Measurements from ENCODE around the gene PAK5.
"Not testable (repeated sequence)": the region's sequence is repeated elsewhere in the genome, so short reads cannot be mapped to it uniquely, and the experiment has no call there.

The PAK5 gene

GRCh38 chr20:9677100-9677623, 161.7 kb downstream of the PAK5 start:
- no peak for DNase-seq

GRCh38 chr20:9672981-9673380, 165.9 kb downstream of the PAK5 start:
- DNase-seq: no peak

GRCh38 chr20:9672027-9672426, 166.8 kb downstream of the PAK5 start:
- no peak for DNase-seq

GRCh38 chr20:9668381-9668780, 170.5 kb downstream of the PAK5 start:
- no peak for DNase-seq

GRCh38 chr20:9663423-9663822, 175.5 kb downstream of the PAK5 start:
- no peak for DNase-seq

- no peak for DNase-seq
Measured at GRCh38 chr20:9660236-9660868, 178.5 kb downstream of the PAK5 start.

GRCh38 chr20:9647741-9648140, 191.1 kb downstream of the PAK5 start:
- DNase-seq: no peak

GRCh38 chr20:9646375-9646774, 192.5 kb downstream of the PAK5 start:
- DNase-seq: no peak

GRCh38 chr20:9642882-9643281, 196.0 kb downstream of the PAK5 start:
- DNase-seq: no peak

- DNase-seq: not testable (repeated sequence)
Measured at GRCh38 chr20:9641499-9642000, 197.3 kb downstream of the PAK5 start.

- no peak for DNase-seq
Measured at GRCh38 chr20:9637889-9638288, 201.0 kb downstream of the PAK5 start.

GRCh38 chr20:9635750-9636149, 203.1 kb downstream of the PAK5 start:
- no peak for DNase-seq

- no peak for DNase-seq
Measured at GRCh38 chr20:9634327-9634726, 204.5 kb downstream of the PAK5 start.

GRCh38 chr20:9632991-9633390, 205.9 kb downstream of the PAK5 start:
- no peak for DNase-seq

- DNase-seq: no peak
Measured at GRCh38 chr20:9632265-9632664, 206.6 kb downstream of the PAK5 start.

GRCh38 chr20:9630554-9630953, 208.3 kb downstream of the PAK5 start:
- DNase-seq: no peak

- no peak for DNase-seq
Measured at GRCh38 chr20:9629831-9630230, 209.0 kb downstream of the PAK5 start.

- no peak for DNase-seq
Measured at GRCh38 chr20:9628589-9628988, 210.3 kb downstream of the PAK5 start.

GRCh38 chr20:9628141-9628540, 210.7 kb downstream of the PAK5 start:
- DNase-seq: no peak

- DNase-seq: no peak
Measured at GRCh38 chr20:9627219-9627618, 211.7 kb downstream of the PAK5 start.

- no peak for DNase-seq
Measured at GRCh38 chr20:9626357-9626756, 212.5 kb downstream of the PAK5 start.

GRCh38 chr20:9617940-9618339, 220.9 kb downstream of the PAK5 start:
- no peak for DNase-seq

GRCh38 chr20:9616833-9617461, 221.9 kb downstream of the PAK5 start:
- peak; percentile 66 for DNase-seq

- no peak for DNase-seq
Measured at GRCh38 chr20:9616455-9616805, 222.4 kb downstream of the PAK5 start.
